Left cardiac atrium (tissue), 4 donors: ENCODE results near the gene KRTAP21-2. TPM values are rescaled to one million over a fixed set of nuclear protein-coding genes. Genes with fewer than 3 reads are reported as not detected.
"Not testable (repeated sequence)": the region's sequence is repeated elsewhere in the genome, so short reads cannot be mapped to it uniquely, and the experiment has no call there.

Experiments used
- ATAC-seq, 2 donors: fragments of 200-7000 bp; cut with Tn5 transposase; one replicate each; pipeline ENCODE4 v1.9.1; 2020; ENCODE audit warnings: mild to moderate bottlenecking in 2 of 2, moderate library complexity in 2 of 2
- DNase-seq: peaks from one replicate; pipeline ENCODE4 v3.0.0-alpha.2; 2020
- intact Hi-C, 2 donors: fragments of 100-400 bp; cut with DNase I; formaldehyde crosslinking; loops; one replicate each; pipeline versions ENCODE4 v1.14.1 to v1.15.1; 2022 to 2023
- long read RNA-seq: library from polyadenylated mRNA; unstranded; transcript quantifications from one replicate; pipeline ENCODE4 v2.0.0, GENCODE V29; 2021
- total RNA-seq, 2 donors: library from RNA; stranded (reverse); fragmentation: NEBNext Ultra II Directional; extraction: Animal tissue kit (Norgen Biotek cat#: 25700); gene quantifications; one replicate each; pipeline ENCODE4 v1.2.1, GENCODE V29; 2021
- donor health status: DM: no; HTN: yes; CAD: no.
- donor health status: DM: no; HTN: yes; CAD: no; lungs with severe emphysema.
- donor health status: DM: yes; HTN: yes; CAD: no.
- donor health status: Dilated cardiomyopathy.

KRTAP21-2 gene
- not detected for total RNA-seq
- long read RNA-seq, result 0 reads

DNA sequence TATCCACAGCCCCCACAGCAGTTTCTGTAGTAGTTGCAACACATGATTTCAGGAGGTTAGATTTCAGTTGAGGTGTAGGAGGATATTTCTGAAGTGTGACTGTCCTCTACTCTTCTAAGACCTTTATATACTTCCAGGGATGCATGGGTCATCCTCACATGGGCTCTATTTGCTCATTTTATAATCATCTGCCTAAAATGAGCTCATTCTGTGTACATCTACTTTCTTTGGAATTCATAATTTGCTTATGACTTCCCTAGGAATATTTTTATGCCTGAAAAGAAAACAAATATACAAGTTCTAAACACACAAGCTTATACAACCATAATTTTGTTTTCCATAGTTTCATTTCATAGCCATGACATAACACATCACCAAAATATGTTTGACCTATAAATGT, at the start of gene KRTAP21-2:
TSS of gene KRTAP21-2 (minus strand) at position 101 of the 400 bp plus-strand sequence. CDS start at position 44, 57 bp downstream.
- DNase-seq (no peak), ATAC-seq (no peak)
- intact Hi-C loops, result no loop called here

DNA sequence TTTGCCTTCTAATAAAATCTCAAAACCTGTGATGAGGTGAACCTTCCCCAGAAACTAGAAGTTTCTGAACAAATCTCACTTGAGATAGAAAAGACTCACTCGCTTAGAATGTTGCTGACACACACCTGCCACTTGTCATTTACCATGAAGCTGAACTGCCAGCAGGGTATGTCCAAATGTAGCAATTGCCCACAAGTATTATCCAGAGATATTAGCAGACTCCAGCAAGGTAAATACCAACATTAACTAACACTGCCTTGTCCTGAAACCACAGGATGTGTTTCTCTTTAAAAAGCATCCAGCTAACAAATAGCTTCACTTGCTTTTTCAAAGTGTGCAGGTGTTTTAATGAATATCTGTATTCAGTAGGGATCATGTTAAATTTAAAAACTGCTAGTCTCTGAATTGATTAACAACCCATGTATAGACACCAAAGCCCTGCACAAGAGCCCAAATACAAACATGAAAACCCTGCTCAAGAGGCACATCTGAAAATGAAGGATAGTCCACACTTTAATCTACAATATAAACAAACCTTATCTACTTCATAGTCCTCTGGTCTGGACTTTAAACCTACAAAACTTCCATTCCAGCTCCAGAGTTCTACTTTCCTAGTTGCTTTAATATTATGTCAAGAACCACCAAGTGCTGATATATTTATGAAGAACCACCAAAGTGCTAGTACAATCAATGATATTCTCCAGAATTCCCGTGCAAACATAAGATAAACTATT, 46.7 kb upstream of the KRTAP21-2 start:
- intact Hi-C loops, result no loop called here
- no peak for ATAC-seq

DNA sequence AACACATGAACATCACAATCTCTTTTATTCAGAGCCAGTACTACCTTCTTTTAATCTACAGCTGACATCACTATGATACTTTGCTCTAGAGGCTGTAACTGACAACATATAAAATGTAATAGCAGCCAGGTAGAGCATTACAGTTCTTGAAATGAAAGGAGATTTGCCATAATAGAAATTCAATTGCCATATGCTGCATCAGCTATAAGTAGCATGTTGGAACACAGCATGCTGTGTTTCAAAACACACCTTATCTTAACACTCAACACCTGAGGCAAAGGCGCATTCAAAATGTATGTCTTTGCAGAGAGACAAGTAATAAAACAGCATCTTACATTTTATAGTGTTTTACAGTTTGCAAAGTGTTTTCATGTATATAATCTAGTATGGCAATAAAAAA, 32.2 kb upstream of the KRTAP21-2 start:
- DNase-seq (no peak), ATAC-seq (no peak)
- intact Hi-C loops, result no loop called here

More for the DNA sequence above, 46.7 kb upstream of the KRTAP21-2 start:
- no peak for DNase-seq

DNA sequence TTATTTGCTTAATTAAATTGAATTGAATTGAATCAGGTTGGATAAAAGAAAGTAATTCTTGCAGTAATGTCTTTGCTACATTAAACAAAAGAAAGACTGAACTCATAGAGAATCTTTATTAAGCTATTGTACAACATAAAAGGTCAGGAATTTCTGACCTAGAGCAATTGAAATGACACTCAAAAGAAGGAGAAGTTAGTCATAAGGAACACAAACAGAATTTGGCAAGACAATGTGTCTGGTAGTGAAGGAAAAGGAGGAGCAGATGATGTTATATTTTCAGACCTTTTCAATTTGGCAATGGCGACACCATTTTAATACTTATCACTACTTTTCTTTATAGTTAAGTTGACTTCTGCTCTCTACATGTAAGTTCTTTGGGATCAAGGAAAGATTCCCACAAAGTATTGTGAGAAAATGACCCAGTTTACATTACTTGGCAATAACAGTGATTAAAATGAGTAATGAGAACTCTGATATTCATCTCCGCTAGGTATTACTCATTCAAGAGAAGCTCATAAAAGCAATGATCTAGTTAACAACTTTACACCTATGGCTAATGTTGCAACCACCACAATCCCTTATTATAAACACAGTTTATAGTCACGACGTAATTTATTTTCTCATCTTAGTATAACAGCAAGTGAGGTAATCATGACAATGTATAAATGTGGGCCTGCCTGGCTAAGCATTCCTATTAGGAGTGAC, 22.8 kb upstream of the KRTAP21-2 start:
- intact Hi-C loops, result no loop called here
- DNase-seq (no peak), ATAC-seq (no peak)

- intact Hi-C loops, result no loop called here
- ATAC-seq, result no peak
Observed at GRCh38 chr21:30760776-30761175, 13.7 kb upstream of the KRTAP21-2 start.

GRCh38 chr21:30758306-30758705, 11.2 kb upstream of the KRTAP21-2 start:
- intact Hi-C loops, result no loop called here
- DNase-seq (no peak), ATAC-seq (no peak)

More at GRCh38 chr21:30760776-30761175, 13.7 kb upstream of the KRTAP21-2 start:
- no peak for DNase-seq

- ATAC-seq, DNase-seq, intact Hi-C loops: not testable (repeated sequence)
Observed at GRCh38 chr21:30755328-30755727, 8.3 kb upstream of the KRTAP21-2 start, which contains the start of gene KRTAP21-1. Gene KRTAP21-1, minus strand, starts transcription at chr21:30755428. Its CDS starts 50 bp downstream, at chr21:30755378.

- intact Hi-C loops, result no loop called here
- ATAC-seq (no peak), DNase-seq (no peak)
Observed at GRCh38 chr21:30740462-30740861, 6.6 kb downstream of the KRTAP21-2 start.

DNA sequence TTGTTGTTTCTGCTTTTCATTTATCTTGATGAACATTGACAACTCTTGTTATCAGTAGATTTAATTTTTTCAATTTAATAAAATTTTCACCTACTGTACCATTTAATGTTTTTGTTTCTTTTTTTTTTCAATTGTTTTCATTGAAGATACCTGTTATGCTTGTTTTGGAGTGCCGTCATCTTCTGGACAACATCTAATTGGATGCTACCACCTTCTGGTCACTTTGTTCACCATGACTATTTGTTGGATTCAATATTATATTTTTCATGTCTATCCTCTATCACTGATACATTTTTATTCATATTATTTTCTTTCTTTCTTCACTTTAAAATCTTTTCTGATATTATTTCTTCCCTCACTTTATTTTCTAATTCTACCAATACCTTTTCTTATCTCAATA, 14.0 kb downstream of the KRTAP21-2 start:
- intact Hi-C loops, result loop anchor here in 1 of 2 donors (2.0 to 5.0 kb wide), 2 partner anchors 288 to 391 kb away; no protein-coding TSS in a partner anchor
- ATAC-seq, result no peak
- no peak for DNase-seq

DNA sequence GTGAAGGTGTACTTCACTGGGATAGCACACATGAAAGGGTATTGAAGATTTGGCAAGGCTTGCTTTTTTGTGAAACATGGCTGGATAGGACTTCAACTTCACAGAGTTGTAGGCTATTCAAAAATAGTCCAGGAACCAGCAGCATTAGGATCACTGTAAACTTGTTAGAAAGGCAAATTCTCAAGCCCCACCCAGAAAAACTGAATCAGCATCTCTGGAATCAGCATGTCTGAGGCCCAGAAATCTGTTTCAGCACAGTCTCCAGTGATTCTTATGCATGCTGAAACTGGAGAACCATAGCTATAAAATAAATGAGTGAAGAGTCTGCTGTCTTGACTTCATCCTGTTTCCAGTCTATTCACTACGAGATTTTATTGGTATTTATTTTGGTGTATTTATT, 20.3 kb downstream of the KRTAP21-2 start:
- ATAC-seq, result no peak

GRCh38 chr21:30719401-30719800, 27.7 kb downstream of the KRTAP21-2 start:
- intact Hi-C loops, result no loop called here
- no peak for DNase-seq
- peak in 1 of 2 donors; percentile 24 for ATAC-seq

More for the DNA sequence above, 20.3 kb downstream of the KRTAP21-2 start:
- intact Hi-C loops, result loop anchor here in 1 of 2 donors (10.0 kb wide), 1 partner anchor 282 kb away; the partner anchor contains the start of gene KRTAP15-1
- DNase-seq, result no peak

DNA sequence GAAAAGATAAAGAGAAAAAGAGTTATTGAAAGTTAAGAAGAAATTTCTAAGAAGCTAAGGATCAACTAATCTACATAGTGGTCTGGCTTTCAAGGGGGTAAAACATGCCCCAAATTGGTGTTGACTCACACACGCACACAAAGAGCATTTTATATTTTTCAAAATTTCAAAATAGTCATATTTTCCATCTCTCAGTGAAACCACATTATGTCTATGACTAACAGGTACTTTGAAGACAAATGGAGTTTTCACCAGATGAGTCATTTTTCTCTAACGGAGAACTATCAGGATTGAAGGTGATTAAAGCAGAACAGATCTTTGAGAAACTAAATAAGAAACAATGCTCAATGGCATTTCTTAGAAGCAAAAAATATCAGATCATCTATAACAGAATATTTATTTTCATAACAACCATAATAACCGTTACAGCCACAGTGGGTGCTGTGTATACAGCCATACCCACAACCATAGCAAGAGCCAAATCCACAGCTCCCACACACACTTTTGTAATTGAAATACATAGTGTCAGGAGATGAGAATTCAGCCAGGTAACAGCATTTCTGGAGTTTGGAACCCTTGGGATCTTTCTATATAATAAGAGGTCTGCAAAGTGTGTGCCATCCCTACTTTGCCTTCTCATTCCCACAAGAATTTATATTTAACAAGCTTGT, 28.7 kb downstream of the KRTAP21-2 start, which contains the start of gene KRTAP21-3:
TSS of gene KRTAP21-3 (minus strand) at position 539 of the 671 bp plus-strand sequence. CDS start at position 521, 18 bp downstream.
- DNase-seq (no peak), ATAC-seq (peak in 1 of 2 donors; percentile 53)
- intact Hi-C loops, result no loop called here

GRCh38 chr21:30717105-30717504, 30.0 kb downstream of the KRTAP21-2 start:
- ATAC-seq (no peak), DNase-seq (no peak)
- intact Hi-C loops, result no loop called here

- ATAC-seq (no peak), DNase-seq (no peak)
- intact Hi-C loops, result no loop called here
Observed at GRCh38 chr21:30714946-30715345, 32.1 kb downstream of the KRTAP21-2 start.

GRCh38 chr21:30714456-30714855, 32.6 kb downstream of the KRTAP21-2 start:
- no peak for DNase-seq
- intact Hi-C loops, result no loop called here
- ATAC-seq, result no peak

GRCh38 chr21:30713766-30714165, 33.3 kb downstream of the KRTAP21-2 start:
- intact Hi-C loops, result no loop called here
- ATAC-seq (no peak), DNase-seq (no peak)

- no peak for ATAC-seq
- no peak for DNase-seq
- intact Hi-C loops, result no loop called here
Observed at GRCh38 chr21:30710499-30710898, 36.6 kb downstream of the KRTAP21-2 start.

DNA sequence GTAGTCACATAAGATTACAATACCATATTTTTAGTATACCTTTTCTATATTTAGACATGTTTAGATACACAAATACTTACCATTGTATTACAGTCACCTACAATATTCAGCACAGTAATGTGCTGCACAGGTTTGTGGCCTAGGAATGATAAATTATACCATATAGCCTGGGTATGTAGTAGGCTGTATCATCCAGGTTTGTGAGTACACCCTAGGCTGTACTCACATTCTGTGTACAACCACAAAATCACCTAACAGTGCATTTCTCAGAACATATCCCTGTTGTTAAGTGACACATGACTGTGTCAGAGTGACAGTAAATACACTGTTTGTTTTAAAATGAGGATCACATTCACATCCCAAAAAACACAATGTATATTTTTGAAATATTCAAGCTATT, 39.6 kb downstream of the KRTAP21-2 start:
- intact Hi-C loops, result no loop called here
- ATAC-seq, result no peak
- no peak for DNase-seq
